ENCODE data around the gene CDH26. TPM values are rescaled to one million over a fixed set of nuclear protein-coding genes. Genes with fewer than 3 reads are reported as not detected.

CDH26 gene
- total and polyA plus RNA-seq, 7 experiments from 2014 or later = 0.09 to 6.6 (median 2.4) TPM; not detected in 1

DNA sequence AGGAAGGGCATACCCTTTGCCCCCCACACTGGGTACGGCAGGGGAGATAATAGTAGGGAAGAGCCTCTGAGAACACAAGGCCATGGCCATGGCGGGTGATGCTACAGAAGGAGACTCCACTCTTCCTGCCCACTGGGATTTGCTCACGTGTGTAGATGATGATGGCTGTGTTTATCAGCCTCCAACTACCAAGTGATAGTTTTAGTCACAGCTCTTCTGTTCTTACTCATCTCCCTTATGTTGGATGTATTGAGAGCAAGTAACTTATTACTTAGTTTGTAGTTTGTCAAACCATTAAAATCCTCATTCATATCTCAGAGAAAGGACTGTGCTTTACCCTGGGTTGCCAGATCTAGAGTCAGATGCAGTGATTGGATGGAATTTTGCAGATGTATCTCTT lies 66.0 kb downstream of the CDH26 start:
- Histone ChIP-seq H3K9me3 (ENCODE audit: control insufficient read depth in 2 of 3, low read length in 3 of 3) (no peaks in the 10 kb centered on the region), H3K27me3 (ENCODE audit: control insufficient read depth in 2 of 2, insufficient read depth in 2 of 2, low read length in 2 of 2) (no peaks in the 10 kb centered on the region), H3K4me1 (ENCODE audit: control insufficient read depth in 2 of 2, insufficient read depth in 2 of 2, low read length in 2 of 2) (no peaks in the 10 kb centered on the region), H3K4me3 (ENCODE audit: low read length) (no peak overlapping the region), H3K27ac (ENCODE audit: low read depth, low read length) (no peak overlapping the region), H3K36me3 (ENCODE audit: control insufficient read depth in 2 of 3, insufficient read depth in 3 of 3, low read length in 3 of 3) (no peaks in the 10 kb centered on the region)
- Mint-ChIP-seq H3K9me3 (peaks cover 0 to 16% (median 5%) of the 10 kb centered on the region in 11 donors), H3K4me1 (peaks cover 0 to 4% (median 0%) of the 10 kb centered on the region in 7 donors), H3K27ac (no peak overlapping the region), H3K36me3 (peaks cover 0 to 43% (median 16%) of the 10 kb centered on the region in 5 donors), H3K4me3 (no peak overlapping the region), H3K27me3 (peaks cover 0 to 8% (median 0%) of the 10 kb centered on the region in 5 donors)
- no peak for DNase-seq
- CTCF ChIA-PET = no interaction called here
- no peak for ATAC-seq
- POLR2A ChIA-PET = no interaction called here
- intact Hi-C loops (cut with micrococcal nuclease) = no loop called here

DNA sequence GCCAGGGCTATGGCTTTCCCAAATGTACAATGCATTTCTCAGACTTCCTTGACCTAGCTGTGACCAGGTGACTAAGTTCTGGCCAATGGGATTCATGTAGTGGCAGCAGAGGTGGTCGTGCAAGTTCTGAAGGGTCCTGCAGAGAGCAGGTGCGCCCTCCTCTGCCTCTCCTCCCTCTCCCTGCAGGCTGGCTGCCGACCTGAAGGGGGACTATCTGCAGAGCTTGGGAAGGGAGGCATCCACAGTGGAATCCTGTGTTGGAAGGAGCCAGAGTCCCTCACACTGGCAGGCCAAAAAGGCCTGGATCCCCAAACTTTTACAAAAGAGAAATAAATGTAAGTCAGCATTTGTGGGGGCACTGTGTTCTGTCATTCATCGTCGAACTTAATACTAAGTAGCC lies 66.6 kb downstream of the CDH26 start:
- Mint-ChIP-seq H3K4me1 (peaks cover 0 to 4% (median 0%) of the 10 kb centered on the region in 7 donors), H3K9me3 (peaks cover 0 to 11% (median 3%) of the 10 kb centered on the region in 11 donors), H3K36me3 (peaks cover 0 to 38% (median 10%) of the 10 kb centered on the region in 5 donors), H3K27ac (no peak overlapping the region), H3K27me3 (peaks cover 0 to 8% (median 0%) of the 10 kb centered on the region in 5 donors), H3K4me3 (no peak overlapping the region)
- Histone ChIP-seq H3K9me3 (ENCODE audit: control insufficient read depth in 2 of 3, low read length in 3 of 3) (no peaks in the 10 kb centered on the region), H3K27me3 (ENCODE audit: control insufficient read depth in 2 of 2, insufficient read depth in 2 of 2, low read length in 2 of 2) (no peaks in the 10 kb centered on the region), H3K36me3 (ENCODE audit: control insufficient read depth in 2 of 3, insufficient read depth in 3 of 3, low read length in 3 of 3) (no peaks in the 10 kb centered on the region), H3K4me1 (ENCODE audit: control insufficient read depth in 2 of 2, insufficient read depth in 2 of 2, low read length in 2 of 2) (no peaks in the 10 kb centered on the region), H3K27ac (ENCODE audit: low read depth, low read length) (no peak overlapping the region), H3K4me3 (ENCODE audit: low read length) (no peak overlapping the region)
- intact Hi-C loops (cut with micrococcal nuclease) = no loop called here
- POLR2A ChIA-PET = no interaction called here
- ATAC-seq (no peak), DNase-seq (no peak)
- CTCF ChIA-PET = no interaction called here

DNA sequence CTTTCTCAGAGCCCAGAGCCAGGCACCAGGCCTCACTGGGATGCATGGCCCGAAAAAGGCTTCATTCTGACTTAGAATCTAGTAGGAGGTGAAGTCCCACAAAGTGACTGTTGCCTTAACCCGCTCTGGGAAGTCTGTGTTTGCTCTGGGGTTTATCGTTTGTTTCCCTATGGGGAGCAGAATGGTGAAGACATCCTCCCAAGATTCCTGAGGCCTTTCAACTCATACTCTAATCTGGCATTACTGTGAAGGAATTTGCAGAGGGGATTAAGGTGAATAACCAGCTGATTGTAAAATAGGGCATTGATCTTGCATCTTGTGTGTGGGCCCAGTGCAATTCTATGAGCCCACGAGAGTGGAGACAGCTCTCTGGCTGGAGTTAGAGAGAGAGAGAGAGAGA lies 67.8 kb downstream of the CDH26 start:
- CTCF ChIA-PET = no interaction called here
- no peak overlapping the region for H3K27ac Mint-ChIP-seq

DNA sequence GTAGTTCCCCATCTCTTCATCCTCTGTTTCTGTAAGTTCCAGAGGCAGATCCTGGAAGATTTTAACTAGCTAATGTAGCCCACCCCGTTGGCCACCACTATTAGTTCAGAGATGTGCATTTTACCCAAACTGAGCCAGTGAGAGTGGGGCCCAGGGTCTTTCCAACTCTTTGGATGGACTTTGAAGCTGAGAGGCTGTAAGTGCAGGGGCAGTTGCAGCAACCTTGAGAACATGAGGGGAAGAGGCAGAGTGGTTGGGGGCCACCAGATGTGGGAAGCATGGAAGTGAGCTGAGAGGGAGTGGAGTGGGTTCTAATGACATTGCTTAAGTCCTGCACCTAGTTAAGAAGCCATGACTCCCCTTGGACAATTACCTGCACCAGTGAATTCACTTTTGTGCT lies 72.2 kb downstream of the CDH26 start:
- DNase-seq = no peak
- H3K4me3 ChIP-seq (ENCODE audit: low read length) = no peak overlapping the region
- intact Hi-C loops (cut with micrococcal nuclease) = no loop called here
- H3K4me3 Mint-ChIP-seq = no peak overlapping the region
- H3K27me3 Mint-ChIP-seq = peaks cover 0 to 8% (median 0%) of the 10 kb centered on the region in 5 donors
- no peaks in the 10 kb centered on the region for H3K27me3 ChIP-seq (ENCODE audit: control insufficient read depth in 2 of 2, insufficient read depth in 2 of 2, low read length in 2 of 2)
- H3K36me3 ChIP-seq (ENCODE audit: control insufficient read depth in 2 of 3, insufficient read depth in 3 of 3, low read length in 3 of 3) = no peaks in the 10 kb centered on the region
- peaks cover 0 to 11% (median 3%) of the 10 kb centered on the region in 11 donors for H3K9me3 Mint-ChIP-seq
- no peak overlapping the region for H3K27ac Mint-ChIP-seq
- H3K9me3 ChIP-seq (ENCODE audit: control insufficient read depth in 2 of 3, low read length in 3 of 3) = no peaks in the 10 kb centered on the region
- ChIA-PET CTCF (no interaction called here), POLR2A (no interaction called here)
- ATAC-seq = no peak
- H3K36me3 Mint-ChIP-seq = peaks cover 0 to 28% (median 5%) of the 10 kb centered on the region in 5 donors
- H3K4me1 Mint-ChIP-seq = peaks cover 0 to 3% (median 0%) of the 10 kb centered on the region in 7 donors
- no peak overlapping the region for H3K27ac ChIP-seq (ENCODE audit: low read depth, low read length)
- H3K4me1 ChIP-seq (ENCODE audit: control insufficient read depth in 2 of 2, insufficient read depth in 2 of 2, low read length in 2 of 2) = no peaks in the 10 kb centered on the region

More for the DNA sequence above, 67.8 kb downstream of the CDH26 start:
- POLR2A ChIA-PET = no interaction called here
- H3K9me3 ChIP-seq (ENCODE audit: control insufficient read depth in 2 of 3, low read length in 3 of 3) = no peaks in the 10 kb centered on the region
- Mint-ChIP-seq H3K9me3 (peaks cover 0 to 11% (median 3%) of the 10 kb centered on the region in 11 donors), H3K4me1 (peaks cover 0 to 4% (median 0%) of the 10 kb centered on the region in 7 donors), H3K4me3 (peak overlapping the region in 1 of 10 donors; percentile 3), H3K36me3 (peaks cover 0 to 29% (median 8%) of the 10 kb centered on the region in 5 donors), H3K27me3 (peaks cover 0 to 8% (median 0%) of the 10 kb centered on the region in 5 donors)
- no peaks in the 10 kb centered on the region for H3K27me3 ChIP-seq (ENCODE audit: control insufficient read depth in 2 of 2, insufficient read depth in 2 of 2, low read length in 2 of 2)
- intact Hi-C loops (cut with micrococcal nuclease) = no loop called here
- DNase-seq = no peak
- no peak for ATAC-seq
- no peaks in the 10 kb centered on the region for H3K4me1 ChIP-seq (ENCODE audit: control insufficient read depth in 2 of 2, insufficient read depth in 2 of 2, low read length in 2 of 2)
- H3K36me3 ChIP-seq (ENCODE audit: control insufficient read depth in 2 of 3, insufficient read depth in 3 of 3, low read length in 3 of 3) = no peaks in the 10 kb centered on the region
- H3K27ac ChIP-seq (ENCODE audit: low read depth, low read length) = no peak overlapping the region
- H3K4me3 ChIP-seq (ENCODE audit: low read length) = no peak overlapping the region

DNA sequence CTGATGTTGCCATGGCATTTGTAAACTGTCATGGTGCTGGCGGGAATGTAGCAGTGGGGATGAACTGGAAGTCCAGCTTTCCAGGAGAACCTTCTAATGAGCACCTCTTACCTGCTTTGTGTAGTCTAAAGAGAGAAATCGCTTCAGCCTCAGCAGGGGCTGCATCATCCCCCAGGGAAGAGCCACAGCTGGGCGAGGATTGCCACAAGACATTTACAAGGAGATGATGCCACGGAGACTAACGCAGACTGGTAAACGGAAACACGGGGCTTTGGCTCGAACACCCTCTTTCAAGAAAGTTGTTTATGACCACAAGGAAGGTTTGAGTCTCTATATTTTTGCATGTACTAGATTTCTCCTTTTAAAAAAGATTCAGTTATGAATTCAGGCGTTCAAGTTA lies 72.9 kb downstream of the CDH26 start:
- Mint-ChIP-seq H3K27ac (no peak overlapping the region), H3K9me3 (peaks cover 0 to 9% (median 2%) of the 10 kb centered on the region in 11 donors), H3K27me3 (peaks cover 0 to 8% (median 0%) of the 10 kb centered on the region in 5 donors), H3K4me1 (peaks cover 0 to 3% (median 0%) of the 10 kb centered on the region in 7 donors), H3K36me3 (peaks cover 0 to 26% (median 3%) of the 10 kb centered on the region in 5 donors), H3K4me3 (no peak overlapping the region)
- Histone ChIP-seq H3K4me3 (ENCODE audit: low read length) (no peak overlapping the region), H3K9me3 (ENCODE audit: control insufficient read depth in 2 of 3, low read length in 3 of 3) (no peaks in the 10 kb centered on the region), H3K4me1 (ENCODE audit: control insufficient read depth in 2 of 2, insufficient read depth in 2 of 2, low read length in 2 of 2) (no peaks in the 10 kb centered on the region), H3K36me3 (ENCODE audit: control insufficient read depth in 2 of 3, insufficient read depth in 3 of 3, low read length in 3 of 3) (no peaks in the 10 kb centered on the region), H3K27ac (ENCODE audit: low read depth, low read length) (no peak overlapping the region), H3K27me3 (ENCODE audit: control insufficient read depth in 2 of 2, insufficient read depth in 2 of 2, low read length in 2 of 2) (no peaks in the 10 kb centered on the region)
- CTCF ChIA-PET = no interaction called here
- ATAC-seq (no peak), DNase-seq (no peak)
- POLR2A ChIA-PET = no interaction called here
- intact Hi-C loops (cut with micrococcal nuclease) = no loop called here

DNA sequence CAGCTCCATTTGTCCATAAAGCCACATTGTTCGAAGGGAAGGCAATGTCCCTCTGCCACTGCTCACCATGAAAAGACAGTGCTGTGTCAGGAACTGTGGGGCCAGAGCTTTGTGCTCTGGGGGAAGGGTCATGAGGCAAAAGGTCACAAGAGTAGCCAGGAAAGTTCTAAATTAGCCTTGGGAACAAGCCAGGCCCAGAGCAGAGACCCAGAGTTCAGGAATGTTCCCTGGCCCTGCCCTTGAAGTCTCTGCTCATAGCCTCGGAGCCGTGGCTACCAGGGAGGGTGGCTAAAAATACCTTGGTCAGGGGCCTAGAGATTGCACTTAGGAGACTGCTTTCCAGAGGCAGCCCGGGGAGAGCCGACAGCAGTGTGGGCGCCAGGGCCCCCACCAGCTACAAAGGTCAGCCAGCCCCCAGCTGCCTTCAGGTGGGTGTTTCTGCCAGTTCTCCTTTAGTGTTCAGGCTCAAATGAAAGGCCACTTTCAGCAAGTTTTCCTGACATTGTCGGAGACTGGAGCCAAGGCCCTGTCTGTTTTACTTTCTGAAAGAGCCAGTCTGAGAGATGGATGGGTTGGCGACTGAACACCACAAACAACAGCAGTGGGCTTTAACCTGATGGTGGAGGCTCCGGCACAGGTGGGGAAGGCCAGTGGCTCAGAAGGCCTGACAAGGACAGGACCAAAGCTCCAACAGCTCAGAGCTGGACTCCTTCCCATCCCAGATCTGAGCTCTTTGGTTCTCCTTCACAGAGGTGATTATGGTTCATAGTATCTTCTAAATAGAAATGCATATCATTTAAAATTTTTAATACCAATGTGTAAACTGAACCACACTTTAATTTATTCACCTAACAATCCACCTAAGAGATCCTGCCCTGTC lies 76.2 kb downstream of the CDH26 start:
- CTCF ChIA-PET = no interaction called here

More for the DNA sequence above, 76.2 kb downstream of the CDH26 start:
- DNase-seq = no peak
- ATAC-seq = no peak
- Histone ChIP-seq H3K4me3 (ENCODE audit: low read length) (no peak overlapping the region), H3K9me3 (ENCODE audit: control insufficient read depth in 2 of 3, low read length in 3 of 3) (no peaks in the 10 kb centered on the region), H3K27me3 (ENCODE audit: control insufficient read depth in 2 of 2, insufficient read depth in 2 of 2, low read length in 2 of 2) (no peaks in the 10 kb centered on the region), H3K27ac (ENCODE audit: low read depth, low read length) (no peak overlapping the region), H3K4me1 (ENCODE audit: control insufficient read depth in 2 of 2, insufficient read depth in 2 of 2, low read length in 2 of 2) (no peaks in the 10 kb centered on the region), H3K36me3 (ENCODE audit: control insufficient read depth in 2 of 3, insufficient read depth in 3 of 3, low read length in 3 of 3) (no peaks in the 10 kb centered on the region)
- no peaks in the 10 kb centered on the region for H3K4me1 Mint-ChIP-seq
- POLR2A ChIA-PET = no interaction called here
- intact Hi-C loops (cut with micrococcal nuclease) = no loop called here
- peaks cover 0 to 8% (median 3%) of the 10 kb centered on the region in 5 donors for H3K27me3 Mint-ChIP-seq
- peaks cover 0 to 11% (median 6%) of the 10 kb centered on the region in 5 donors for H3K36me3 Mint-ChIP-seq
- H3K27ac Mint-ChIP-seq = no peak overlapping the region
- H3K4me3 Mint-ChIP-seq = no peak overlapping the region
- H3K9me3 Mint-ChIP-seq = peaks cover 0 to 3% (median 0%) of the 10 kb centered on the region in 11 donors

Measured in naive thymus-derived CD4-positive, alpha-beta T cell (primary cell).